ENCODE measurements around the gene LINGO1. TPM values are rescaled to one million over a fixed set of nuclear protein-coding genes. Genes with fewer than 3 reads are reported as not detected.

LINGO1 gene
- polyA plus RNA-seq, 3 donors = not detected

GRCh38 chr15:77609558-77609957 lies 23.2 kb downstream of the LINGO1 start:
- TF ChIP-seq, protein P1, sequence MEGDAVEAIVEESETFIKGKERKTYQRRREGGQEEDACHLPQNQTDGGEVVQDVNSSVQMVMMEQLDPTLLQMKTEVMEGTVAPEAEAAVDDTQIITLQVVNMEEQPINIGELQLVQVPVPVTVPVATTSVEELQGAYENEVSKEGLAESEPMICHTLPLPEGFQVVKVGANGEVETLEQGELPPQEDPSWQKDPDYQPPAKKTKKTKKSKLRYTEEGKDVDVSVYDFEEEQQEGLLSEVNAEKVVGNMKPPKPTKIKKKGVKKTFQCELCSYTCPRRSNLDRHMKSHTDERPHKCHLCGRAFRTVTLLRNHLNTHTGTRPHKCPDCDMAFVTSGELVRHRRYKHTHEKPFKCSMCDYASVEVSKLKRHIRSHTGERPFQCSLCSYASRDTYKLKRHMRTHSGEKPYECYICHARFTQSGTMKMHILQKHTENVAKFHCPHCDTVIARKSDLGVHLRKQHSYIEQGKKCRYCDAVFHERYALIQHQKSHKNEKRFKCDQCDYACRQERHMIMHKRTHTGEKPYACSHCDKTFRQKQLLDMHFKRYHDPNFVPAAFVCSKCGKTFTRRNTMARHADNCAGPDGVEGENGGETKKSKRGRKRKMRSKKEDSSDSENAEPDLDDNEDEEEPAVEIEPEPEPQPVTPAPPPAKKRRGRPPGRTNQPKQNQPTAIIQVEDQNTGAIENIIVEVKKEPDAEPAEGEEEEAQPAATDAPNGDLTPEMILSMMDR (IDR thresholded peaks at IDR 0.05) = no peak
- DNase-seq = no peak
- Histone ChIP-seq H3K36me3 (replicated peaks in 1 of 2; ENCODE audit: control insufficient read depth in 1 of 2, insufficient read depth in 2 of 2, low read length in 2 of 2) (no peaks in the 10 kb centered on the region), H3K9me3 (replicated peaks in 1 of 2; ENCODE audit: control insufficient read depth in 1 of 2, insufficient read depth in 1 of 2, low read length in 2 of 2) (no peaks in the 10 kb centered on the region), H3K27me3 (ENCODE audit: control insufficient read depth in 2 of 2, insufficient read depth in 2 of 2, low read length in 2 of 2) (peaks cover 0 to 8% of the 10 kb centered on the region in 2 donors), H3K27ac (ENCODE audit: low read depth in 1 of 2, low read length in 2 of 2) (no peak overlapping the region), H2AFZ (ENCODE audit: insufficient read depth, low read depth, low read length, poor library complexity, severe bottlenecking) (no peak overlapping the region), H3K4me3 (replicated peaks in 1 of 3; ENCODE audit: low read depth in 2 of 3, low read length in 3 of 3) (no peak overlapping the region), H4K20me1 (ENCODE audit: insufficient read depth, low read length) (no peaks in the 10 kb centered on the region), H3K4me2 (replicated peaks; ENCODE audit: extremely low read depth, low read length, poor library complexity, severe bottlenecking) (no peak overlapping the region), H3K4me1 (ENCODE audit: control insufficient read depth in 1 of 2, insufficient read depth in 2 of 2, low read length in 2 of 2) (no peaks in the 10 kb centered on the region), H3K9ac (ENCODE audit: insufficient read depth, low read length, poor library complexity, severe bottlenecking) (no peak overlapping the region), H3K79me2 (ENCODE audit: insufficient read depth, low read length) (no peaks in the 10 kb centered on the region)
- 100% methylated on average over 1 of the region's 3 CpGs for WGBS (ENCODE audit: insufficient coverage)
- Mint-ChIP-seq H3K9me3 (peaks cover 0 to 3% (median 0%) of the 10 kb centered on the region in 7 donors), H3K27me3 (ENCODE audit: low read depth in 3 of 3) (peaks cover 7 to 15% (median 14%) of the 10 kb centered on the region in 3 donors), H3K4me3 (no peak overlapping the region), H3K27ac (peak overlapping the region in 2 of 7 donors; percentile 54 to 71), H3K4me1 (peaks cover 4% of the 10 kb centered on the region), H3K36me3 (no peaks in the 10 kb centered on the region)
- intact Hi-C loops (cut with micrococcal nuclease) = no loop called here

GRCh38 chr15:77608774-77609173 lies 23.9 kb downstream of the LINGO1 start:
- peaks cover 14 to 19% (median 16%) of the 10 kb centered on the region in 3 donors for H3K27me3 Mint-ChIP-seq (ENCODE audit: low read depth in 3 of 3)
- Histone ChIP-seq H3K4me3 (replicated peaks in 1 of 3; ENCODE audit: low read depth in 2 of 3, low read length in 3 of 3) (no peak overlapping the region), H2AFZ (ENCODE audit: insufficient read depth, low read depth, low read length, poor library complexity, severe bottlenecking) (peak overlapping the region; percentile 42), H3K36me3 (replicated peaks in 1 of 2; ENCODE audit: control insufficient read depth in 1 of 2, insufficient read depth in 2 of 2, low read length in 2 of 2) (no peaks in the 10 kb centered on the region), H3K27ac (ENCODE audit: low read depth in 1 of 2, low read length in 2 of 2) (no peak overlapping the region), H3K27me3 (ENCODE audit: control insufficient read depth in 2 of 2, insufficient read depth in 2 of 2, low read length in 2 of 2) (peaks cover 0 to 9% of the 10 kb centered on the region in 2 donors), H3K79me2 (ENCODE audit: insufficient read depth, low read length) (no peaks in the 10 kb centered on the region), H3K4me2 (replicated peaks; ENCODE audit: extremely low read depth, low read length, poor library complexity, severe bottlenecking) (no peak overlapping the region), H3K9me3 (replicated peaks in 1 of 2; ENCODE audit: control insufficient read depth in 1 of 2, insufficient read depth in 1 of 2, low read length in 2 of 2) (no peaks in the 10 kb centered on the region), H3K4me1 (ENCODE audit: control insufficient read depth in 1 of 2, insufficient read depth in 2 of 2, low read length in 2 of 2) (no peaks in the 10 kb centered on the region), H3K9ac (ENCODE audit: insufficient read depth, low read length, poor library complexity, severe bottlenecking) (no peak overlapping the region), H4K20me1 (ENCODE audit: insufficient read depth, low read length) (no peaks in the 10 kb centered on the region)
- no peak overlapping the region for H3K27ac Mint-ChIP-seq
- H3K4me3 Mint-ChIP-seq = no peak overlapping the region
- WGBS (ENCODE audit: insufficient coverage) = 84% methylated on average over 6 of the region's 6 CpGs
- H3K4me1 Mint-ChIP-seq = peaks cover 6% of the 10 kb centered on the region
- H3K36me3 Mint-ChIP-seq = no peaks in the 10 kb centered on the region
- H3K9me3 Mint-ChIP-seq = peaks cover 0 to 2% (median 0%) of the 10 kb centered on the region in 7 donors
- no peak for DNase-seq
- TF ChIP-seq, protein P1 (IDR thresholded peaks at IDR 0.05) = no peak
- intact Hi-C loops (cut with micrococcal nuclease) = no loop called here

Measured in CD14-positive monocyte (primary cell).